Heart right ventricle (tissue), 16 donors: ENCODE results near the gene CLTRN. TPM values are rescaled to one million over a fixed set of nuclear protein-coding genes. Genes with fewer than 3 reads are reported as not detected.
A peak's percentile ranks its signal among the peaks of the same experiment; 100 is the strongest.

Experiments
- ATAC-seq, 8 donors: fragments of 200-7000 bp; cut with Tn5 transposase; one replicate each; pipeline ENCODE4 v1.9.1; 2020; ENCODE audit warnings: mild to moderate bottlenecking in 8 of 8, moderate library complexity in 8 of 8, moderate number of reproducible peaks in 1 of 8
- DNase-seq, 2 donors: peaks; one replicate each; pipeline ENCODE4 v3.0.0-alpha.2; 2020
- H3K27ac ChIP-seq, 10 donors: fragments of 200-600 bp; sonication (generic) in 2 of 10; one replicate each; pipeline versions ENCODE4 v1.5.0 to v1.8.0; 2020 to 2022; ENCODE audit warnings: mild to moderate bottlenecking in 3 of 10
- H3K27me3 ChIP-seq, 7 donors: fragments of 200-600 bp; one replicate each; pipeline ENCODE4 v1.8.0; 2021 to 2022; ENCODE audit warnings: mild to moderate bottlenecking in 2 of 7
- H3K36me3 ChIP-seq, 9 donors: fragments of 200-600 bp; sonication (generic) in 1 of 9; one replicate each; pipeline versions ENCODE4 v1.5.0 to v1.8.0; 2020 to 2022; ENCODE audit warnings: mild to moderate bottlenecking in 2 of 9
- H3K4me1 ChIP-seq, 9 donors: fragments of 200-600 bp; sonication (generic) in 1 of 9; one replicate each; pipeline versions ENCODE4 v1.5.0 to v1.8.0; 2020 to 2022; ENCODE audit warnings: mild to moderate bottlenecking in 4 of 9
- H3K4me3 ChIP-seq, 10 donors: fragments of 200-600 bp; sonication (generic) in 2 of 10; one replicate each; pipeline versions ENCODE4 v1.5.0 to v1.8.0; 2020 to 2022; ENCODE audit warnings: mild to moderate bottlenecking in 7 of 10, moderate library complexity in 2 of 10
- H3K9me3 ChIP-seq, 11 donors: fragments of 200-600 bp in 10 of 11; sonication (generic) in 2 of 11; one replicate each; pipeline versions ENCODE4 v1.5.0 to v1.8.0; 2013 to 2022; ENCODE audit warnings: mild to moderate bottlenecking in 2 of 11, control low read depth in 1 of 11, moderate library complexity in 1 of 11
- CTCF ChIP-seq, 9 donors: fragments of 200-600 bp; sonication (generic) in 2 of 9; IDR thresholded peaks; one replicate each; pipeline versions ENCODE4 v1.5.0 to v1.8.0; 2021 to 2022; ENCODE audit warnings: antibody characterized with exemption in 9 of 9, mild to moderate bottlenecking in 5 of 9, moderate library complexity in 1 of 9
- WGBS, 2 donors: extraction: QIAGEN DNeasy Blood & Tissue Kit; methylation state at CpG; one replicate each; pipeline ENCODE4 v1.1.7; 2013; ENCODE audit warnings: inconsistent platforms in 1 of 2; 5-methylcytosine and 5-hydroxymethylcytosine counted together
- intact Hi-C, 10 donors: fragments of 100-400 bp; cut with DNase I; formaldehyde crosslinking; loops; one replicate each; pipeline versions ENCODE4 v1.11.1 to v1.14.2; 2022
- polyA plus RNA-seq, 2 donors: library from polyadenylated mRNA; stranded (reverse); fragments of 200-250 nt; gene quantifications; one replicate each; pipeline ENCODE4 v1.2.3, GENCODE V29; 2013
- total RNA-seq, 10 donors: library from RNA; stranded (reverse); fragmentation: NEBNext Ultra II Directional in 3 of 10; extraction: Animal tissue kit (Norgen Biotek cat#: 25700) in 3 of 10; gene quantifications; one replicate each; pipeline versions ENCODE4 v1.2.1 to v1.2.4, GENCODE V29; 2021 to 2023
- donor health status: Arrhythmogenic right ventricular cardiomyopathy.
- donor health status: ischemic (EF 13 %, LVEDD 7.1; RV severe dilation, severe dysfunction).
- donor health status: healthy with polysubstance abuse.
- donor health status: DM: no; HTN: yes; CAD: no.
- donor health status: DM: no; HTN: no; CAD: no.
- donor health status: ischemic (EF 25% LVEDD 6.9; RV normal size, moderate dysfunction).
- donor health status: ischemic (EF 25% LVEDD 5.7; RV mildly dilated, moderate dysfunction).
- donor health status: healthy.
- donor health status: DM: yes; HTN: yes; CAD: no.
- donor health status: Ischemic cardiomyopathy.
- donor health status: ischemic (EF 35%, LVEDD 5.7; RV mildly dilated, moderate dysfunction).
- donor health status: nonischemic (EF 11% LVEDD 7.7; RV severe dilation, severe dysfunction).
- donor health status: DM: yes; HTN: yes; CAD: no.
- donor health status: PGD.
- donor health status: ischemic (EF 29% LVEDD 5.4; RV normal size, mild dysfunction).
- donor health status: nonischemic (EF 23%, LVEDD 6.1; RV moderate dilation, normal function).

CLTRN gene
- total and polyA plus RNA-seq, 12 donors: 0.07 to 2.4 (median 0.86) TPM

DNA sequence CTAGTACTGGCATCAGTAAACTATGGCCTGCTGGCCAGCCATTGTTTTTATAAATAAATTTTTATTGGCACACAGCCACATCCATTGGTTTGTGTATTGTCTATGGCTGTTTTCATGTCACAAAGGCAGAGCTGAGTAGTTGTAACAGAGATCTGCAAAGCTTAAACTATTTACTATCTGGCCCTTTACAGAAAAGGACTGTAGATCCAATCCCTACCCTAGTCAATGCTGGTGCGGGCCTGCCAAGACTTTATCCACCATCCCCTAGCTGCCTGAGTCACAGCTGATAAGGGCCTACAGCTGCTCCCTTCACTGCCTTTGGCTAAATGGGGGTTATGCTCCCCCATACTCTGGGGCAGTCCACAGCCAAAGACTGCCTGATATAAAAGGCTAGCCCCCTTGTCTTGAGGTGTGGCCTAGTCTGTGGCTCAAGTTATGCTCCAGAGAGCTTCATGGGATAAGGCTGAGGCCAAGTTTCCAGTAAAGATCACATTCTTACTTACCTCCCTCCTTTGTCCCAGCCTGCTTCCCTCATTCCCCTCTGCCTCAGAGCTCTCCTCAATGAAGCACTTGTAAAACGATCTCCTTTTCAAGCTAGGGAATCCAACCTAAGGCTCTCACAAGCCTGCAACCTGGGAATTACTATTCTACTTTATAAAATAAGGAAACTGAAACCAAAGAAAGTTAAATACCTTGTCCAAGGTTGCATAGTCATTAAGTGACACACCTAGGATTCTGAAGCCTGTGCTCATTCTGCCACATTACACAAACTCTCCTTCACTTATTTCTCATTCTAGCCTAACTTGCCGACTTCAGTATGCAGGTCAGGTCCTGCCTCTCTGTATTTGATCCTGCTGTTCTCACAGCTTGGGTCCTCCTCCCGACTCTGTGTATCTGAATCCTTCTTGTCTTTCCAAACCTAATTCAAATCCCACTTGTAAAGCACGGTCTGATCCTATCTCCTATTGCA, 84.5 kb downstream of the CLTRN start:
- Histone ChIP-seq H3K27ac (peak overlapping the region in 6 of 10 donors; percentile 25 to 70 (median 52)), H3K4me1 (peaks cover 0 to 21% (median 2%) of the 10 kb centered on the region in 9 donors), H3K36me3 (peaks cover 0 to 6% (median 0%) of the 10 kb centered on the region in 9 donors), H3K27me3 (peaks cover 0 to 74% (median 0%) of the 10 kb centered on the region in 7 donors), H3K9me3 (no peaks in the 10 kb centered on the region), H3K4me3 (no peak overlapping the region)
- WGBS, 2 donors: 32 to 48% methylated on average over 5 of the region's 5 CpGs
- DNase-seq: peak; percentile 31 to 37
- TF ChIP-seq CTCF (IDR thresholded peaks at IDR 0.05): no peak
- intact Hi-C loops: loop anchor here in 1 of 10 donors (10.0 kb wide), 1 partner anchor 235 kb away; no protein-coding TSS in a partner anchor
- peak; percentile 73 to 96 (median 87) for ATAC-seq

Other genes starting within 250 kb of the CLTRN start
- 10 to 100 TPM in 4 of 10 donors, 1 to 10 TPM in 6; 4.9 to 17.8 (median 9.4) TPM for gene PIR, start 171.5 kb downstream of the CLTRN start, total RNA-seq
- gene PIR, start 171.5 kb downstream of the CLTRN start, polyA plus RNA-seq: 10 to 100 TPM in 1 of 2 donors, 1 to 10 TPM in 1; 8.6 to 15.7 TPM
- gene BMX, start 164.0 kb downstream of the CLTRN start, total RNA-seq: 1 to 10 TPM in 9 of 10 donors, under 1 TPM in 1; 0.97 to 6.1 (median 2.9) TPM
- gene BMX, start 164.0 kb downstream of the CLTRN start, polyA plus RNA-seq: 1 to 10 TPM; 2.1 to 2.6 TPM
- gene ACE2, start 63.8 kb downstream of the CLTRN start, total RNA-seq: 10 to 100 TPM; 11.0 to 42.4 (median 20.7) TPM
- gene ACE2, start 63.8 kb downstream of the CLTRN start, polyA plus RNA-seq: 10 to 100 TPM in 1 of 2 donors, 1 to 10 TPM in 1; 6.7 to 15.3 TPM
- gene CA5B, start 73.5 kb upstream of the CLTRN start, total RNA-seq: 1 to 10 TPM; 2.4 to 4.9 (median 3.3) TPM
- 1 to 10 TPM in 1 of 2 donors, under 1 TPM in 1; 0.77 to 1.8 TPM for gene CA5B, start 73.5 kb upstream of the CLTRN start, polyA plus RNA-seq
- gene ZRSR2, start 125.7 kb upstream of the CLTRN start, total RNA-seq: 1 to 10 TPM; 6.3 to 9.9 (median 7.4) TPM
- gene ZRSR2, start 125.7 kb upstream of the CLTRN start, polyA plus RNA-seq: 10 to 100 TPM in 1 of 2 donors, 1 to 10 TPM in 1; 8.6 to 25.3 TPM
- 100 to 1,000 TPM; 112 to 191 (median 131) TPM for gene AP1S2, start 190.0 kb upstream of the CLTRN start, total RNA-seq
- 10 to 100 TPM; 47.4 to 60.2 TPM for gene AP1S2, start 190.0 kb upstream of the CLTRN start, polyA plus RNA-seq